Measurements from ENCODE around the gene SLC12A8.

The SLC12A8 gene

GRCh38 chr3:125213946-125214542 lies 1.5 kb upstream of the SLC12A8 start:
- DNase-seq (ENCODE audit: low read depth in 2 of 2), result no peak

GRCh38 chr3:125213364-125213755 lies 812 bp upstream of the SLC12A8 start:
- no peak for DNase-seq (ENCODE audit: low read depth in 2 of 2)

GRCh38 chr3:125212091-125212508 lies 448 bp downstream of the SLC12A8 start:
- DNase-seq (ENCODE audit: low read depth in 2 of 2), result no peak

GRCh38 chr3:125211523-125212090 lies 941 bp downstream of the SLC12A8 start:
- no peak for DNase-seq (ENCODE audit: low read depth in 2 of 2)

GRCh38 chr3:125207949-125208568 lies 4.5 kb downstream of the SLC12A8 start:
- DNase-seq (ENCODE audit: low read depth in 2 of 2), result no peak

- DNase-seq (ENCODE audit: low read depth in 2 of 2), result no peak
Observed at GRCh38 chr3:125207507-125207906, 5.0 kb downstream of the SLC12A8 start.

GRCh38 chr3:125206934-125207333 lies 5.6 kb downstream of the SLC12A8 start:
- DNase-seq (ENCODE audit: low read depth in 2 of 2), result no peak

- no peak for DNase-seq (ENCODE audit: low read depth in 2 of 2)
Observed at GRCh38 chr3:125203731-125204130, 8.8 kb downstream of the SLC12A8 start.

GRCh38 chr3:125202197-125202596 lies 10.4 kb downstream of the SLC12A8 start:
- no peak for DNase-seq (ENCODE audit: low read depth in 2 of 2)

GRCh38 chr3:125200731-125201139 lies 11.8 kb downstream of the SLC12A8 start:
- no peak for DNase-seq (ENCODE audit: low read depth in 2 of 2)

GRCh38 chr3:125194849-125195601 lies 17.5 kb downstream of the SLC12A8 start:
- no peak for DNase-seq (ENCODE audit: low read depth in 2 of 2)

GRCh38 chr3:125194061-125194848 lies 18.3 kb downstream of the SLC12A8 start:
- DNase-seq (ENCODE audit: low read depth in 2 of 2), result no peak

GRCh38 chr3:125192190-125193035 lies 20.1 kb downstream of the SLC12A8 start:
- DNase-seq (ENCODE audit: low read depth in 2 of 2), result no peak

GRCh38 chr3:125191730-125192129 lies 20.8 kb downstream of the SLC12A8 start:
- DNase-seq (ENCODE audit: low read depth in 2 of 2), result no peak

- DNase-seq (ENCODE audit: low read depth in 2 of 2), result no peak
Observed at GRCh38 chr3:125191256-125191655, 21.3 kb downstream of the SLC12A8 start.

GRCh38 chr3:125190786-125191185 lies 21.8 kb downstream of the SLC12A8 start:
- DNase-seq (ENCODE audit: low read depth in 2 of 2), result no peak

GRCh38 chr3:125189378-125190165 lies 23.0 kb downstream of the SLC12A8 start:
- DNase-seq (ENCODE audit: low read depth in 2 of 2), result no peak

GRCh38 chr3:125188955-125189354 lies 23.6 kb downstream of the SLC12A8 start:
- no peak for DNase-seq (ENCODE audit: low read depth in 2 of 2)

GRCh38 chr3:125187599-125187910 lies 25.0 kb downstream of the SLC12A8 start:
- DNase-seq (ENCODE audit: low read depth in 2 of 2), result no peak
